Measurements from ENCODE around the gene DAGLB.
A peak's percentile ranks its signal among the peaks of the same experiment; 100 is the strongest.
"Not testable (repeated sequence)": the region's sequence is repeated elsewhere in the genome, so short reads cannot be mapped to it uniquely, and the experiment has no call there.

The DAGLB gene

GRCh38 chr7:6394114-6394513 lies 53.6 kb downstream of the DAGLB start:
- DNase-seq = no peak

- DNase-seq = no peak
These were observed 54.1 kb downstream of the DAGLB start for GRCh38 chr7:6393667-6394056.

GRCh38 chr7:6392712-6393666 lies 54.8 kb downstream of the DAGLB start:
- DNase-seq = peak; percentile 22

GRCh38 chr7:6389728-6390127 lies 58.0 kb downstream of the DAGLB start:
- no peak for DNase-seq

GRCh38 chr7:6387734-6388294 lies 59.9 kb downstream of the DAGLB start:
- DNase-seq = no peak

GRCh38 chr7:6386779-6387178 lies 61.0 kb downstream of the DAGLB start:
- DNase-seq = no peak

- DNase-seq = no peak
These were observed 61.7 kb downstream of the DAGLB start for GRCh38 chr7:6385909-6386560.

- no peak for DNase-seq
These were observed 62.5 kb downstream of the DAGLB start for GRCh38 chr7:6385110-6385781.

GRCh38 chr7:6384327-6384726 lies 63.4 kb downstream of the DAGLB start:
- DNase-seq = no peak

GRCh38 chr7:6382817-6383216 lies 64.9 kb downstream of the DAGLB start:
- no peak for DNase-seq

- DNase-seq = not testable (repeated sequence)
These were observed 65.9 kb downstream of the DAGLB start for GRCh38 chr7:6381846-6382245.

GRCh38 chr7:6380310-6381095 lies 67.3 kb downstream of the DAGLB start:
- no peak for DNase-seq

- no peak for DNase-seq
These were observed 67.9 kb downstream of the DAGLB start for GRCh38 chr7:6379886-6380285.

- DNase-seq = not testable (repeated sequence)
These were observed 69.2 kb downstream of the DAGLB start for GRCh38 chr7:6378556-6378955.

- no peak for DNase-seq
These were observed 70.9 kb downstream of the DAGLB start for GRCh38 chr7:6376820-6377219.

- DNase-seq = peak; percentile 15
These were observed 72.2 kb downstream of the DAGLB start for GRCh38 chr7:6375348-6376101.

- DNase-seq = no peak
These were observed 80.0 kb downstream of the DAGLB start for GRCh38 chr7:6367701-6368211.

- DNase-seq = no peak
These were observed 82.3 kb downstream of the DAGLB start for GRCh38 chr7:6365451-6365850.

- DNase-seq = no peak
These were observed 86.9 kb downstream of the DAGLB start for GRCh38 chr7:6360841-6361240.

GRCh38 chr7:6359734-6360133 lies 88.0 kb downstream of the DAGLB start:
- DNase-seq = no peak
